HEK293T (cell line): ENCODE results near the gene CMTM6.

ENCODE experiments used
- ARNT ChIP-seq: fragments of 450-650 bp; IDR thresholded peaks from 2 replicates; pipeline ENCODE4 v1.6.1; 2017; ENCODE audit warnings: mild to moderate bottlenecking
- BHLHE40 ChIP-seq: fragments of 450-650 bp; IDR thresholded peaks from 2 replicates; pipeline ENCODE4 v1.6.1; 2016; ENCODE audit warnings: mild to moderate bottlenecking, moderate library complexity, borderline replicate concordance
- ELF4 ChIP-seq: fragments of 450-650 bp; IDR thresholded peaks from 2 replicates; pipeline ENCODE4 v1.6.1; 2017; ENCODE audit warnings: antibody characterized with exemption
- FOXK2 ChIP-seq: fragments of 450-650 bp; IDR thresholded peaks from 2 replicates; pipeline ENCODE4 v1.6.1; 2016; ENCODE audit warnings: mild to moderate bottlenecking
- HDGF ChIP-seq: fragments of 450-650 bp; IDR thresholded peaks from 2 replicates; pipeline ENCODE4 v1.6.1; 2017; ENCODE audit warnings: antibody characterized with exemption, borderline replicate concordance
- SUZ12 ChIP-seq: fragments of 450-650 bp; IDR thresholded peaks from 2 replicates; pipeline ENCODE4 v1.6.1; 2016; ENCODE audit warnings: mild to moderate bottlenecking

GRCh38 chr3:32480604-32481003 is 22.0 kb downstream of the CMTM6 start:
- TF ChIP-seq SUZ12 (no peak), FOXK2 (no peak), HDGF (no peak), ARNT (no peak), BHLHE40 (no peak), ELF4 (no peak)
